Measurements from ENCODE around the gene LCE1F. TPM values are rescaled to one million over a fixed set of nuclear protein-coding genes. Genes with fewer than 3 reads are reported as not detected.

LCE1F gene, protein sequence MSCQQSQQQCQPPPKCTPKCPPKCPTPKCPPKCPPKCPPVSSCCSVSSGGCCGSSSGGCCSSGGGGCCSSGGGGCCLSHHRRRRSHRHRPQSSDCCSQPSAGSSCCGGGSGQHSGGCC
- not detected in 2 replicates for total RNA-seq

DNA sequence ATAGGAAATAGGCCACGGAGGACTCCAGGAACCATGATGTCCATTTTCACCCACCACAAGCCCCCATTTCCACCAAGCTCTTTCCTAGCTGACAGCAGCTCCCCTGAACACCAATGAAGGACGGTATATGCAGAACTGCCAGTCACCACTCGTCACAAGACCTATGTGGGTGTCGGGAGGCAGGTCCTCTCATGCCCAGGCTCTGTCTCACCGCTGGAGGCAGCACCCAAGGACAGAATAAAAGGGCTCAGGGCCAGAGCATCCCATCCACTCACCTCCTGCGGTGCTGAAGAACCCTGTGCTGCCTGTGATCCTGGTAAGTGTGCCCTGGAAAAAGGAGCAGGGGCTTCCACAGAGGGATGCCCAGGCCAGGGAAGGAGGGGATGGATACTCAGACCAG lies at the start of gene LCE1F:
LCE1F (plus strand) TSS at position 266 of the 400 bp plus-strand sequence. CDS start 1,232 bp downstream, outside the sequence.

DNA sequence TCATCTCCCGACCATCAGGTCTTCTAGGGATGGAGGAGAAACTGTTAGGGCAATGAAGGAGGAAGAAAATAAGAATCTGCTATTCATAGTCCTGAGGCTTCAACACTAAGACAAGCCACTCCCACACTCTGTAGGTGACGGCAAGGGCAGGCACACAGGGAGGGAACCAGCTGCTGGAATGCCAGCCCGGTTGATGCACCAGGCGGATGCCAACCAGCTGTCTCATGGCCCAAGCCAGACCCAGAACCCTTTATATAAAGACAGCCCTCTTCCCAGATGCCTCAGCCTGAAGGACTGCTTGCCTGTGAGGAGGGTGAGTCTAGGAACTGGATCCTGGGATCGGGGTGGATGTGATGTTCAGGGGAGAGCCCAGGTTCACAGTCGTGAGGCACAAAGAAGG lies 17.2 kb upstream of the LCE1F start, which contains the start of gene KPRP:
KPRP (plus strand) TSS at position 279 of the 400 bp plus-strand sequence. CDS start 1,564 bp downstream, outside the sequence.

GRCh38 chr1:152786077-152786476 lies 11.1 kb downstream of the LCE1F start, which contains the start of gene LCE1E:
TSS of gene LCE1E (plus strand) at chr1:152786257. CDS start at chr1:152787300, 1,043 bp downstream.

GRCh38 chr1:152796421-152796820 lies 21.5 kb downstream of the LCE1F start, which contains the start of gene LCE1D:
TSS of gene LCE1D (plus strand) at chr1:152796721. CDS start at chr1:152797795, 1,074 bp downstream.

GRCh38 chr1:152806576-152806975 lies 31.6 kb downstream of the LCE1F start, which contains the start of gene LCE1C:
TSS of gene LCE1C (minus strand) at chr1:152806651. CDS start at chr1:152805478, 1,173 bp downstream.

GRCh38 chr1:152811671-152812070 lies 36.7 kb downstream of the LCE1F start, which contains the start of gene LCE1B:
TSS of gene LCE1B (plus strand) at chr1:152811971. CDS start at chr1:152812447, 476 bp downstream.

Other genes with a start within 250 kb of the LCE1F start
- not detected in 2 replicates for gene LCE3E, start 208.4 kb upstream of the LCE1F start, total RNA-seq
- not detected in 2 replicates for gene LCE3D, start 194.6 kb upstream of the LCE1F start, total RNA-seq
- not detected in 2 replicates for gene LCE3C, start 174.9 kb upstream of the LCE1F start, total RNA-seq
- not detected in 2 replicates for gene LCE3B, start 161.3 kb upstream of the LCE1F start, total RNA-seq
- not detected in 2 replicates for gene LCE3A, start 152.0 kb upstream of the LCE1F start, total RNA-seq
- gene LCE2D, start 111.8 kb upstream of the LCE1F start, total RNA-seq, result not detected in 2 replicates
- not detected in 2 replicates for gene LCE2C, start 99.9 kb upstream of the LCE1F start, total RNA-seq
- not detected in 2 replicates for gene LCE2B, start 89.0 kb upstream of the LCE1F start, total RNA-seq
- not detected in 2 replicates for gene LCE2A, start 76.8 kb upstream of the LCE1F start, total RNA-seq
- not detected in 2 replicates for gene LCE4A, start 67.0 kb upstream of the LCE1F start, total RNA-seq
- not detected in 2 replicates for gene KPRP, start 17.1 kb upstream of the LCE1F start, total RNA-seq
- gene LCE1E, start 11.1 kb downstream of the LCE1F start, total RNA-seq, result not detected in 2 replicates
- gene LCE1D, start 21.6 kb downstream of the LCE1F start, total RNA-seq, result not detected in 2 replicates
- not detected in 2 replicates for gene LCE1C, start 31.5 kb downstream of the LCE1F start, total RNA-seq
- not detected in 2 replicates for gene LCE1B, start 36.8 kb downstream of the LCE1F start, total RNA-seq
- gene LCE1A, start 52.3 kb downstream of the LCE1F start, total RNA-seq, result not detected in 2 replicates
- gene LCE6A, start 67.7 kb downstream of the LCE1F start, total RNA-seq, result not detected in 2 replicates
- not detected in 2 replicates for gene LCE7A, start 84.9 kb downstream of the LCE1F start, total RNA-seq
- gene SMCP, start 103.2 kb downstream of the LCE1F start, total RNA-seq, result not detected in 2 replicates
- not detected in 2 replicates for gene IVL, start 133.4 kb downstream of the LCE1F start, total RNA-seq
- not detected in 2 replicates for gene SPRR5, start 172.1 kb downstream of the LCE1F start, total RNA-seq
- gene SPRR4, start 195.5 kb downstream of the LCE1F start, total RNA-seq, result not detected in 2 replicates
- gene SPRR1A, start 208.9 kb downstream of the LCE1F start, total RNA-seq, result not detected in 2 replicates
- gene SPRR3, start 226.6 kb downstream of the LCE1F start, total RNA-seq, result not detected in 2 replicates